ENCODE data around the gene PARP1. TPM values are rescaled to one million over a fixed set of nuclear protein-coding genes. Genes with fewer than 3 reads are reported as not detected.
"Not testable (repeated sequence)": the region's sequence is repeated elsewhere in the genome, so short reads cannot be mapped to it uniquely, and the experiment has no call there.

The PARP1 gene
- total RNA-seq, 3 donors from 2014 or later (not counting 1 experiment from before 2014, with no cell fraction given), result 62.0 to 81.5 (median 77.0) TPM

DNA sequence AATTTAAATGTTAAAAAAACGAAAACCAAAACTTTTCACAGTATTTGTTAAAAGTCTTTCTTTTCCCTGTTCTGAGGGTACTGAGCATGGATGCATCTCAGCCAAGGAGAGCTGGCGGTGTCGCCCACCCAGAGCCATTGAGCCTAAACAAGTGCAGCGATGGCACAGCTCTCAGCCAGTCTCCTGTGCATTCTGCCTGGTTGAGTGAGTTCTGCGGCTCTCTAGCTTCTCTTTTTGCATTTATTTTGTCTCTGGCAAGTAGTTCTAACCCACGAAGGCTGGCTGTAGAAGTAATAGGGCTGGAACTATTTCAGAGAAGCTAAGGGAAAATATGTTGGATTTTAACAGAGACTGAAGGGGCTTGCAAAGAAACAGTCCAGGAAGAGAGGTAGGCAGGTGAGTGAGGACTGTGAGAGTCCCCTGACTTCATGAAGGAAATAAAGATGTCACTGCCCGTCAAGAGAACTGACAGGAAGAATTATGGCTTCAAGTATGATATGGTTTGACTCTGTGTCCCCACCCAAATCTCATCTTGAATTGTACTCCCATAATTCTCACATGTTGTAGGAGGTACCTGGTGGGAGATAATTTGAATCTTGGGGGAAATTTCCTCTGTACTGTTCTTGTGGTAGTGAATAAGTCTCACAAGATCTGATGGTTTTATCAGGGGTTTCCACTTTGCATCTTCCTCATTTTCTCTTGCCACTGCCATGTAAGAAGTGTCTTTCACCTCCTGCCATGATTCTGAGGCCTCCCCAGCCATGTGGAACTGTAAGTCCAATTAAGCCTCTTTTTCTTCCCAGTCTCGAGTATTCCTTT, 63.2 kb downstream of the PARP1 start:
- ATAC-seq, result no peak
- no peak overlapping the region for H3K27ac Mint-ChIP-seq

DNA sequence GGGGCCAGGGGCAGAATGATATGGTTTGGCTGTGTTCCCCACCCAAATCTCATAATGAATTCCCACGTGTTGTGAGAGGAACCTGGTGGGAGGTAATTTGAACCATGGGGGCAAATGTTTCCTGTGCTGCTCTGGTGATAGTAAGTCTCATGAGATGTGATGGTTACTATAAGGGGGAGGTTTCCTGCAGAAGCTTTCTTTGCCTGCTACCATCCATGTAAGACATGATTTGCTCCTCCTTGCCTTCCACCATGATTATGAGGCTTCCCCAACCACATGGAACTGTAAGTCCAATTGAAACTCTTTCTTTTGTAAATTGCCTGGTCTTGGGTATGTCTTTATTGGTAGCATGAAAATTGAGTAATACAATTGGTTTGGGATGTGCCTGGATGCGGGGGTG, 65.2 kb downstream of the PARP1 start:
- Mint-ChIP-seq H3K27me3 (ENCODE audit: low read depth in 2 of 2) (peaks cover 6 to 13% of the 10 kb centered on the region in 2 donors), H3K9me3 (no peaks in the 10 kb centered on the region), H3K4me3 (no peak overlapping the region), H3K36me3 (peaks cover 7% of the 10 kb centered on the region), H3K4me1 (no peaks in the 10 kb centered on the region), H3K27ac (no peak overlapping the region)
- WGBS (ENCODE audit: insufficient coverage), result 89% methylated on average over 1 of the region's 2 CpGs
- no peaks in the 10 kb centered on the region for H3K36me3 ChIP-seq (ENCODE audit: control insufficient read depth, insufficient read depth, low read length)
- ATAC-seq (no peak), DNase-seq (no peak)
- no peaks in the 10 kb centered on the region for H3K9me3 ChIP-seq (ENCODE audit: control insufficient read depth, insufficient read depth, low read length)
- no peak overlapping the region for H3K27ac ChIP-seq (ENCODE audit: low read length)
- H3K27me3 ChIP-seq (ENCODE audit: control insufficient read depth, insufficient read depth, low read length), result no peaks in the 10 kb centered on the region
- H3K4me3 ChIP-seq (ENCODE audit: low read length), result no peak overlapping the region
- TF ChIP-seq CTCF (IDR thresholded peaks at IDR 0.05), result no peak
- intact Hi-C loops (cut with micrococcal nuclease), result no loop called here
- no peaks in the 10 kb centered on the region for H3K4me1 ChIP-seq (ENCODE audit: control insufficient read depth, insufficient read depth, low read length)

More for the DNA sequence above, 63.2 kb downstream of the PARP1 start:
- H3K9me3 Mint-ChIP-seq, result no peaks in the 10 kb centered on the region
- Histone ChIP-seq H3K4me3 (ENCODE audit: low read length) (no peak overlapping the region), H3K4me1 (ENCODE audit: control insufficient read depth, insufficient read depth, low read length) (no peaks in the 10 kb centered on the region), H3K36me3 (ENCODE audit: control insufficient read depth, insufficient read depth, low read length) (no peaks in the 10 kb centered on the region), H3K27me3 (ENCODE audit: control insufficient read depth, insufficient read depth, low read length) (no peaks in the 10 kb centered on the region), H3K27ac (ENCODE audit: low read length) (no peak overlapping the region), H3K9me3 (ENCODE audit: control insufficient read depth, insufficient read depth, low read length) (no peaks in the 10 kb centered on the region)
- 82% methylated on average over 7 of the region's 8 CpGs for WGBS (ENCODE audit: insufficient coverage)
- H3K4me3 Mint-ChIP-seq, result no peak overlapping the region
- no peaks in the 10 kb centered on the region for H3K4me1 Mint-ChIP-seq
- H3K27me3 Mint-ChIP-seq (ENCODE audit: low read depth in 2 of 2), result peaks cover 3 to 13% of the 10 kb centered on the region in 2 donors
- no peak for TF ChIP-seq CTCF (IDR thresholded peaks at IDR 0.05)
- DNase-seq, result no peak
- peaks cover 7% of the 10 kb centered on the region for H3K36me3 Mint-ChIP-seq
- intact Hi-C loops (cut with micrococcal nuclease), result no loop called here

DNA sequence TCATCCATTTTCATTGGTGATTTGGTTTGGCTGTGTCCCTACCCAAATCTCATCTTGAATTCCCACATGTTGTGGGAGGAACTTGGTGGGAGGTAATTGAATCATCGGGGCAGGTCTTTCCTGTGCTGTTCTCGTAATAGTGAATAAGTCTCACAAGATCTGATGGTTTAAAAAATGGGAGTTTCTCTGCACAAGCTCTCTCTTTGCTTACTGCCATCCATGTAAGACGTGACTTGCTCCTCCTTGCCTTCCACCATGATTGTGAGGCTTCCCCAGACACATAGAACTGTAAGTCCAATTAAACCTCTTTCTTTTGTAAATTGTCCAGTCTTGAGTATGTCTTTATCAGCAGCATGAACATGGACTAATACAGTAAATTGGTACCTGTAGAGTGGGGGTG, 67.8 kb downstream of the PARP1 start:
- H3K27ac Mint-ChIP-seq; H3K9me3 ChIP-seq (ENCODE audit: control insufficient read depth, insufficient read depth, low read length); H3K4me3 Mint-ChIP-seq; H3K27ac ChIP-seq (ENCODE audit: low read length); intact Hi-C loops (cut with micrococcal nuclease); H3K4me1 Mint-ChIP-seq; H3K36me3 Mint-ChIP-seq; H3K4me1 ChIP-seq (ENCODE audit: control insufficient read depth, insufficient read depth, low read length); DNase-seq; H3K36me3 ChIP-seq (ENCODE audit: control insufficient read depth, insufficient read depth, low read length); H3K4me3 ChIP-seq (ENCODE audit: low read length); H3K9me3 Mint-ChIP-seq; H3K27me3 ChIP-seq (ENCODE audit: control insufficient read depth, insufficient read depth, low read length); ATAC-seq: not testable (repeated sequence)
- peaks cover 6 to 13% of the 10 kb centered on the region in 2 donors for H3K27me3 Mint-ChIP-seq (ENCODE audit: low read depth in 2 of 2)
- 90% methylated on average over 3 of the region's 3 CpGs for WGBS (ENCODE audit: insufficient coverage)

DNA sequence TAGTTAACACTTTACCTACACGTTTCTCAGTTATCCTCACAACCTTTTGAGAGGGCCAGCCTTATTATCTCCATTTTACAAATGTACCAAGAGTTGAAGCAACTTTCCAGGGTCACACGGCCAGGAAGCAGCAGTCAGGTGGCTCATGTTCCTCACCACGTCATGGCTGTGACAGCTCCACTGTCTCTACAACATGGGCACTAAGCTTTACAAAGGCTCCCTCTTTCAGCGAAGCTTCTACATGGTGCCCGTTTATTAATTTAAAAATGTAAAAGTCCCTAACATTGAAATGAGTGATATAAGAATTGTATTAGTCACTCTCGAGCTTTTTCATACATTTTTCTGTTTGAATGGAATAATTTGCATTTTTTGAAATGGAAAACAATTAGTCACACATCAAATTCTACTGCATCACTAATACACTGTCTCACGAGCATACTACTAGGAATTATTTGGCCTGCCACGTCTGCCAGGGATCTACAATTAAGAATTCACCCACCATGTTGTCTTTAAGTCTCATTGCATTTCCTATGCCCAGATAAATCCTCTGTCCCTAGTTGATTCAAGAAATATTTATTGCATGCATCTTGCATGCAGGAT, 70.5 kb downstream of the PARP1 start:
- H3K4me1 Mint-ChIP-seq, result peaks cover 6 to 11% of the 10 kb centered on the region in 2 donors
- Histone ChIP-seq H3K27me3 (ENCODE audit: control insufficient read depth, insufficient read depth, low read length) (no peaks in the 10 kb centered on the region), H3K27ac (ENCODE audit: low read length) (no peak overlapping the region), H3K9me3 (ENCODE audit: control insufficient read depth, insufficient read depth, low read length) (no peaks in the 10 kb centered on the region), H3K4me1 (ENCODE audit: control insufficient read depth, insufficient read depth, low read length) (peaks cover 3% of the 10 kb centered on the region), H3K4me3 (ENCODE audit: low read length) (no peak overlapping the region), H3K36me3 (ENCODE audit: control insufficient read depth, insufficient read depth, low read length) (no peaks in the 10 kb centered on the region)
- no peaks in the 10 kb centered on the region for H3K9me3 Mint-ChIP-seq
- intact Hi-C loops (cut with micrococcal nuclease), result no loop called here
- H3K4me3 Mint-ChIP-seq, result no peak overlapping the region
- 66% methylated on average over 5 of the region's 8 CpGs for WGBS (ENCODE audit: insufficient coverage)
- no peak for TF ChIP-seq CTCF (IDR thresholded peaks at IDR 0.05)
- H3K27ac Mint-ChIP-seq, result no peak overlapping the region
- H3K27me3 Mint-ChIP-seq (ENCODE audit: low read depth in 2 of 2), result peaks cover 6 to 13% of the 10 kb centered on the region in 2 donors
- DNase-seq (no peak), ATAC-seq (no peak)
- H3K36me3 Mint-ChIP-seq, result peaks cover 7% of the 10 kb centered on the region
